Esophagus squamous epithelium (tissue), 5 donors: ENCODE data around the gene FAM184B. TPM values are rescaled to one million over a fixed set of nuclear protein-coding genes. Genes with fewer than 3 reads are reported as not detected.

Experiments used
- DNase-seq: peaks from one replicate; lab custom pipeline; 2025; lab: John Stamatoyannopoulos, UW
- H3K27ac ChIP-seq, 4 donors: fragments of 200-600 bp; sonication (generic); one replicate each; pipeline ENCODE4 v1.5.1; 2016 to 2019; ENCODE audit warnings: mild to moderate bottlenecking in 1 of 4
- H3K27me3 ChIP-seq, 4 donors: fragments of 200-600 bp; sonication (generic); 1 replicate in 3 of 4; 2 replicates in 1 of 4; pipeline versions ENCODE4 v1.5.1 to v1.6.0; 2017 to 2021; ENCODE audit warnings: antibody characterized with exemption in 1 of 4
- H3K36me3 ChIP-seq, 3 donors: fragments of 200-600 bp; sonication (generic); one replicate each; pipeline ENCODE4 v1.5.1; 2016 to 2019
- H3K4me1 ChIP-seq, 3 donors: fragments of 200-600 bp; sonication (generic); one replicate each; pipeline ENCODE4 v1.5.1; 2017 to 2019
- H3K4me3 ChIP-seq, 4 donors: fragments of 200-600 bp; sonication (generic); 1 replicate in 3 of 4; 2 replicates in 1 of 4; pipeline ENCODE4 v1.5.1; 2016 to 2019; ENCODE audit warnings: mild to moderate bottlenecking in 2 of 4, moderate library complexity in 1 of 4
- H3K9me3 ChIP-seq, 3 donors: fragments of 200-600 bp; sonication (generic); one replicate each; pipeline ENCODE4 v1.5.1; 2016 to 2019
- POLR2A ChIP-seq, 4 donors: fragments of 450-650 bp; IDR thresholded peaks; one replicate each; pipeline ENCODE4 v1.6.1; 2017; ENCODE audit warnings: antibody characterized with exemption in 4 of 4, mild to moderate bottlenecking in 4 of 4, moderate library complexity in 3 of 4
- WGBS, 2 donors: methylation state at CpG; one replicate each; pipeline ENCODE4 v1.1.5; 2018; 5-methylcytosine and 5-hydroxymethylcytosine counted together
- intact Hi-C: fragments of 100-400 bp; cut with DNase I; formaldehyde crosslinking; loops from one replicate; pipeline ENCODE4 v1.15.0; 2022
- total RNA-seq, 4 donors: library from RNA; depleted of rRNA; stranded (reverse); fragments of >200 nt; gene quantifications; one replicate each; pipeline ENCODE4 v1.1.0, GENCODE V29; 2016
- TF ChIP-seq, protein P1 (sequence below), 6 experiments: fragments of 450-650 bp in 4 of 6; fragments of 200-600 bp in 2 of 6; sonication (generic) in 2 of 6; IDR thresholded peaks; one replicate each; pipeline ENCODE4 v1.5.1; 2016 to 2019; ENCODE audit warnings: antibody characterized with exemption in 6 of 6, mild to moderate bottlenecking in 4 of 6, moderate library complexity in 4 of 6
- donor health status: DM: yes; HTN: yes; CAD: no.

The FAM184B gene
- total RNA-seq, 4 donors from 2014 or later, result 0.18 to 0.76 (median 0.19) TPM

DNA sequence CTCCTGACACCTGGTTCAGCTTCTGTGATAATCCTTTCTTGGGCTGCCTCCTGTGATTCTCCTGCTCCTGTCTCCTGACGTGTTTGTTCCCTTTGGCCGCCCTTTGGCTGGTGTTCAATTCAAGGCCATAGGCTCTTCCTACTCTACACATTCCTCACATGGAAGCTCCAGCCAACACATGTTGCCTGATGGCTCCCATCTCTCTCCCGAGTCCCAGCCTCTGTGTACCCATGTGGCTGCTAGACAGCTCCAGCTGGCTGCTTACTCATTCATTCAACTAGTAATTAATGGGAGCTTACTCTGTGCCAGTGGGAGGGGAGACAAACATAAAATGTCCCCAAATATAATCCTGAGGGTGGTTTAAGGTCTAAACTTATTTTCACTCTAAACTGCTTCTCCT, 176.2 kb downstream of the FAM184B start:
- H3K36me3 ChIP-seq, result peaks cover 9 to 79% (median 10%) of the 10 kb centered on the region in 3 donors
- TF ChIP-seq POLR2A (IDR thresholded peaks at IDR 0.05), result no peak
- TF ChIP-seq, protein P1, sequence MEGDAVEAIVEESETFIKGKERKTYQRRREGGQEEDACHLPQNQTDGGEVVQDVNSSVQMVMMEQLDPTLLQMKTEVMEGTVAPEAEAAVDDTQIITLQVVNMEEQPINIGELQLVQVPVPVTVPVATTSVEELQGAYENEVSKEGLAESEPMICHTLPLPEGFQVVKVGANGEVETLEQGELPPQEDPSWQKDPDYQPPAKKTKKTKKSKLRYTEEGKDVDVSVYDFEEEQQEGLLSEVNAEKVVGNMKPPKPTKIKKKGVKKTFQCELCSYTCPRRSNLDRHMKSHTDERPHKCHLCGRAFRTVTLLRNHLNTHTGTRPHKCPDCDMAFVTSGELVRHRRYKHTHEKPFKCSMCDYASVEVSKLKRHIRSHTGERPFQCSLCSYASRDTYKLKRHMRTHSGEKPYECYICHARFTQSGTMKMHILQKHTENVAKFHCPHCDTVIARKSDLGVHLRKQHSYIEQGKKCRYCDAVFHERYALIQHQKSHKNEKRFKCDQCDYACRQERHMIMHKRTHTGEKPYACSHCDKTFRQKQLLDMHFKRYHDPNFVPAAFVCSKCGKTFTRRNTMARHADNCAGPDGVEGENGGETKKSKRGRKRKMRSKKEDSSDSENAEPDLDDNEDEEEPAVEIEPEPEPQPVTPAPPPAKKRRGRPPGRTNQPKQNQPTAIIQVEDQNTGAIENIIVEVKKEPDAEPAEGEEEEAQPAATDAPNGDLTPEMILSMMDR (IDR thresholded peaks at IDR 0.05), result no peak
- no peaks in the 10 kb centered on the region for H3K9me3 ChIP-seq
- no peak for DNase-seq
- intact Hi-C loops, result no loop called here
- no peaks in the 10 kb centered on the region for H3K4me1 ChIP-seq
- H3K4me3 ChIP-seq, result no peak overlapping the region
- WGBS, 2 donors, result 62 to 87% methylated on average over 3 of the region's 3 CpGs
- H3K27me3 ChIP-seq, result no peaks in the 10 kb centered on the region
- no peak overlapping the region for H3K27ac ChIP-seq

DNA sequence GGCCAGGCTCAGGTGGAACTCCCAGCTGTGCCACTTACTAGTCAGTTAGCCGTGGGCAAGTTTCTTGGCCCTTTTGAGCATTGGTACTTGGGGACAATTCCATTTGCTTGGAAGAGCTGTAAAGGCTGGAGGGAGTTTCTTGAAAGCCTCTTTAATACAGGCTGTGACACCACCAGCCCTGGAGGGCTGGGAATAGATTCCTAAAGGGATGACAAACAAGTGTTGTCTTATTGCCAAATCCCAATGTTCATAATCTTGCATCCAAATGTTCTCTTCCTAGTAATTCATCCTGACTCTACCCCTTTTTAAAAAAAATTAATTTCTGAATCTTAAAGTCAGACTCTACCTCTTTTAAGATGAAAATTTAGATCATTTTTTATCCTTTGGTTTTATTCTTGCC, 181.6 kb downstream of the FAM184B start:
- Histone ChIP-seq H3K27me3 (no peaks in the 10 kb centered on the region), H3K27ac (no peak overlapping the region), H3K4me3 (no peak overlapping the region), H3K36me3 (peaks cover 4 to 92% (median 25%) of the 10 kb centered on the region in 3 donors), H3K4me1 (no peaks in the 10 kb centered on the region), H3K9me3 (no peaks in the 10 kb centered on the region)
- intact Hi-C loops, result no loop called here
- TF ChIP-seq, protein P1 (IDR thresholded peaks at IDR 0.05), result no peak
- no peak for TF ChIP-seq POLR2A (IDR thresholded peaks at IDR 0.05)
- WGBS, 2 donors, result 92 to 100% methylated on average over 1 of the region's 1 CpG
- DNase-seq, result no peak

DNA sequence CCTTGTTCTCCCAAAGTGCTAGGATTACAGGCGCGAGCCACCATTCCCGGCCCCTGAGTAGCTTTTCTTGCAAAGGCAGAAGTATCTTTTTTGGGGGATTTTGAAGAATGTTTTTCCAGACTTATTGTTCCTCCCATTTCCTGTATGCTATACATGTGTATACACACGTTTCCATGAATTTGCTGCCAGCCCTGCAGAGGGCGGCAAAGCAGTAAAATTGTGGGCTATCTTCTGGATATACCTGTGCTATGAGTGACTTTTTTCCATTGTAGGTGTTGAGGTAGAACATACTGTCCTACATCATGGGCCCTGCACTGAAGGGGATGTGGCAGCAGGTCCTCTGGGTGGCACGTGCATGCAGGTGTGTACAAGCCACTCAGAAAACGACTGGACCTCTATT, 183.9 kb downstream of the FAM184B start:
- 56 to 70% methylated on average over 7 of the region's 7 CpGs for WGBS, 2 donors
- no peak overlapping the region for H3K4me3 ChIP-seq
- H3K27me3 ChIP-seq, result no peaks in the 10 kb centered on the region
- H3K27ac ChIP-seq, result no peak overlapping the region
- H3K36me3 ChIP-seq, result peaks cover 0 to 100% (median 30%) of the 10 kb centered on the region in 3 donors
- TF ChIP-seq, protein P1 (IDR thresholded peaks at IDR 0.05), result peak in 3 of 6 experiments; percentile 19 to 42 (median 20)
- TF ChIP-seq POLR2A (IDR thresholded peaks at IDR 0.05), result no peak
- no peaks in the 10 kb centered on the region for H3K9me3 ChIP-seq
- intact Hi-C loops, result no loop called here
- DNase-seq, result no peak
- no peaks in the 10 kb centered on the region for H3K4me1 ChIP-seq

DNA sequence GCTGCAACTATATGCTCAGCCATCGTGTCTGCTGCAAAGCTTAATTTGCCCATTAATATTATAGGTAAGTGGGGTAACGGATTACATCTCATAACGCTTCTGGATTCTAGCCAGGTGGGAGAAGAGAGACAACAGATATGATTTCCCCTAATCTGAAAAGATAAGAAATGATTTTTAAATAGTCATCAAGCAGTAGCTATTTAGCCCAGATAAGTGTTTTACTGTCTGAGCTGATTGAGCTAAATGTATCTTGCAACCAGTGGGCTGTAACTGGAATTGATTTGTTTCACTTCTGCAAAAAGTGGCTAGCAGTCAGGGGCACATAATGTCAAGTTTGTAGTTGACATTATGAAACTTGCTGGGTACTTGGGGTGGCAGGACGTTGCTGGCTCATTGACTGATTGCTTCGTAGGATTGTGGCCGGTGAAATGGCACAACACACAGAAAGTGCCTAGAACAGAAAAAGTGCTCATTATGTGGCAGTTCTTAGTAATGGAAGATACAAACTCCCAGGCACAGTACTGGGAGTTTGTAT, 185.9 kb downstream of the FAM184B start:
- 77 to 91% methylated on average over 6 of the region's 6 CpGs for WGBS, 2 donors
- H3K27me3 ChIP-seq, result no peaks in the 10 kb centered on the region
- no peaks in the 10 kb centered on the region for H3K4me1 ChIP-seq
- no peak overlapping the region for H3K4me3 ChIP-seq
- H3K27ac ChIP-seq, result no peak overlapping the region
- TF ChIP-seq, protein P1 (IDR thresholded peaks at IDR 0.05), result no peak
- TF ChIP-seq POLR2A (IDR thresholded peaks at IDR 0.05), result no peak
- peaks cover 0 to 100% (median 30%) of the 10 kb centered on the region in 3 donors for H3K36me3 ChIP-seq
- intact Hi-C loops, result no loop called here
- DNase-seq, result no peak
- no peaks in the 10 kb centered on the region for H3K9me3 ChIP-seq

DNA sequence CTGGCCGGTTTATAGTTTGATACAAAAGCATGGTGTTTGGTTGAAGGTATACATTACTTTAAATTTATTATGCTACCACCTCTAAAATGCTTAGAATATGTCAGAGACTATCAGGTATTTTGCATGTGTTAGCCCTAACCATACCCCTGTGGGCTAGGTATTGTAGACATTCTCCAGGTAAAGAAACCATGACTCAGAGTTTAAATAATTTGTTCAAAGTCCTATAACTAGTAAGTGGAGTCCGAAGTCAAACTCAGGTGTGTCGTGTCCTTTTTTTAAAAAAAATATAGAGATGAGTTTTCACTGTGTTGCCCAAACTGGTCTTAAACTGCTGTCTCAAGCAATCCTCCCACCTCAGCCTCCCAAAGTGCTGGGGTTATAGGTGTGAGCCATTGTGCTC, 192.1 kb downstream of the FAM184B start:
- DNase-seq, result no peak
- TF ChIP-seq POLR2A (IDR thresholded peaks at IDR 0.05), result no peak
- TF ChIP-seq, protein P1 (IDR thresholded peaks at IDR 0.05), result no peak
- Histone ChIP-seq H3K36me3 (peaks cover 25 to 100% (median 25%) of the 10 kb centered on the region in 3 donors), H3K9me3 (no peaks in the 10 kb centered on the region), H3K27me3 (no peaks in the 10 kb centered on the region), H3K27ac (no peak overlapping the region), H3K4me1 (no peaks in the 10 kb centered on the region), H3K4me3 (no peak overlapping the region)
- 90 to 95% methylated on average over 3 of the region's 3 CpGs for WGBS, 2 donors
- intact Hi-C loops, result no loop called here
